ENCODE measurements around the gene XRN2.

DNA sequence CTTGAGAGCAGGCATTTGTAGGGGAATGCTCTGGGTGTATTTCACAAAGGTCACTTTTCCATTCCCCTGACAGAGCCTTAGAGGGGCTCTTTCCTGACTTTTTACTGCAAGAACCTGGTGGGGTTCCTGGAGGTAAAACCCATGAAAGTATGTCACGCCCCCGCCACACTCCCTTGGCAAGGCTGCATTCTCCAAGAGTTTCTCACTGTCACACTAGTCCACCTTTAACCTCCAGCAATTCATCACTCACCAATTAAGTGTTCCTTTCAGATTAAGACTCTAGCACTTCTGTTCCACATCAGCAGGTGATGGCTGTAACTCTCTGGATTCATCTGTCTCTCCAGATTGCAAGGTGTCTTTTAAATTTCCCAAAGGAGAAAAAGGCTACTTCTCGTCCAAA, 126.9 kb downstream of the XRN2 start:
- TF ChIP-seq, protein P1, sequence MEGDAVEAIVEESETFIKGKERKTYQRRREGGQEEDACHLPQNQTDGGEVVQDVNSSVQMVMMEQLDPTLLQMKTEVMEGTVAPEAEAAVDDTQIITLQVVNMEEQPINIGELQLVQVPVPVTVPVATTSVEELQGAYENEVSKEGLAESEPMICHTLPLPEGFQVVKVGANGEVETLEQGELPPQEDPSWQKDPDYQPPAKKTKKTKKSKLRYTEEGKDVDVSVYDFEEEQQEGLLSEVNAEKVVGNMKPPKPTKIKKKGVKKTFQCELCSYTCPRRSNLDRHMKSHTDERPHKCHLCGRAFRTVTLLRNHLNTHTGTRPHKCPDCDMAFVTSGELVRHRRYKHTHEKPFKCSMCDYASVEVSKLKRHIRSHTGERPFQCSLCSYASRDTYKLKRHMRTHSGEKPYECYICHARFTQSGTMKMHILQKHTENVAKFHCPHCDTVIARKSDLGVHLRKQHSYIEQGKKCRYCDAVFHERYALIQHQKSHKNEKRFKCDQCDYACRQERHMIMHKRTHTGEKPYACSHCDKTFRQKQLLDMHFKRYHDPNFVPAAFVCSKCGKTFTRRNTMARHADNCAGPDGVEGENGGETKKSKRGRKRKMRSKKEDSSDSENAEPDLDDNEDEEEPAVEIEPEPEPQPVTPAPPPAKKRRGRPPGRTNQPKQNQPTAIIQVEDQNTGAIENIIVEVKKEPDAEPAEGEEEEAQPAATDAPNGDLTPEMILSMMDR (conservative IDR thresholded peaks at IDR 0.05 in 1 of 2, IDR thresholded peaks at IDR 0.05 in 1 of 2; ENCODE audit: extremely low read depth in 1 of 2, insufficient read depth in 1 of 2, low read depth in 1 of 2, low read length in 2 of 2), result no peak
- TF ChIP-seq EZH2 (IDR thresholded peaks at IDR 0.05; ENCODE audit: borderline replicate concordance, low read length), result no peak
